Adipocyte (in vitro differentiated cells): ENCODE data around the gene GDF15.
A peak's percentile ranks its signal among the peaks of the same experiment; 100 is the strongest.

Experiments used
- DNase-seq: peaks from one replicate; pipeline ENCODE4 v3.0.0-alpha.2; 2015; ENCODE audit warnings: low read depth
- H3K27me3 ChIP-seq: replicated peaks from 2 replicates; pipeline ENCODE4 v1.7.0; 2013; ENCODE audit warnings: mild to moderate bottlenecking, low read length, moderate library complexity; ENCODE audit not compliant: control insufficient read depth, insufficient read depth
- H3K36me3 ChIP-seq: 2 replicates; pipeline ENCODE4 v1.7.0; 2013; ENCODE audit warnings: low read length, mild to moderate bottlenecking, moderate library complexity; ENCODE audit not compliant: control insufficient read depth, insufficient read depth, severe bottlenecking
- H3K4me1 ChIP-seq: 2 replicates; pipeline ENCODE4 v1.7.0; 2013; ENCODE audit warnings: mild to moderate bottlenecking, low read length, moderate library complexity; ENCODE audit not compliant: control insufficient read depth, insufficient read depth
- H3K4me3 ChIP-seq: 2 replicates; pipeline ENCODE4 v1.7.0; 2013; ENCODE audit warnings: mild to moderate bottlenecking, low read length, moderate library complexity
- H3K9ac ChIP-seq: 2 replicates; pipeline ENCODE4 v1.7.0; 2013; ENCODE audit warnings: mild to moderate bottlenecking, low read length, moderate library complexity
- H3K9me3 ChIP-seq: 2 replicates; pipeline ENCODE4 v1.7.0; 2013; ENCODE audit warnings: mild to moderate bottlenecking, low read length, moderate library complexity; ENCODE audit not compliant: control insufficient read depth

The GDF15 gene, protein sequence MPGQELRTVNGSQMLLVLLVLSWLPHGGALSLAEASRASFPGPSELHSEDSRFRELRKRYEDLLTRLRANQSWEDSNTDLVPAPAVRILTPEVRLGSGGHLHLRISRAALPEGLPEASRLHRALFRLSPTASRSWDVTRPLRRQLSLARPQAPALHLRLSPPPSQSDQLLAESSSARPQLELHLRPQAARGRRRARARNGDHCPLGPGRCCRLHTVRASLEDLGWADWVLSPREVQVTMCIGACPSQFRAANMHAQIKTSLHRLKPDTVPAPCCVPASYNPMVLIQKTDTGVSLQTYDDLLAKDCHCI

DNA sequence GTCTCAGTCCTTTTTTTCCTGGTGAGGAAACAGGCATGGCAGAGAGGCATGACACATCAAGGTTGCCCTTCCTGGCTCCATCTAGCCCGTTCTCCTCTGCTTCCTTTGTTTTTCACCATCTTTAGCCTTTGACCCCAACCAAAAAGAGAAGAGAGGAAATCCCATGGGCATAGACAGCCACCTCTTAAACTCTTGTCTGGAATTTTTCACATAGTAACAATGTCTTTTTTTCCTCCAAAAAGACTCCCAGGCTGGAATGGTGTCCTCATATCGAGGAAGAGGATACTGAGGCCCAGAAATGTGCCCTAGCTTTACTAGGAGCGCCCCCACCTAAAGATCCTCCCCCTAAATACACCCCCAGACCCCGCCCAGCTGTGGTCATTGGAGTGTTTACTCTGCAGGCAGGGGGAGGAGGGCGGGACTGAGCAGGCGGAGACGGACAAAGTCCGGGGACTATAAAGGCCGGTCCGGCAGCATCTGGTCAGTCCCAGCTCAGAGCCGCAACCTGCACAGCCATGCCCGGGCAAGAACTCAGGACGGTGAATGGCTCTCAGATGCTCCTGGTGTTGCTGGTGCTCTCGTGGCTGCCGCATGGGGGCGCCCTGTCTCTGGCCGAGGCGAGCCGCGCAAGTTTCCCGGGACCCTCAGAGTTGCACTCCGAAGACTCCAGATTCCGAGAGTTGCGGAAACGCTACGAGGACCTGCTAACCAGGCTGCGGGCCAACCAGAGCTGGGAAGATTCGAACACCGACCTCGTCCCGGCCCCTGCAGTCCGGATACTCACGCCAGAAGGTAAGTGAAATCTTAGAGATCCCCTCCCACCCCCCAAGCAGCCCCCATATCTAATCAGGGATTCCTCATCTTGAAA is at the start of gene GDF15:
TSS of gene GDF15 (plus strand) at position 484 of the 868 bp plus-strand sequence. CDS start at position 516, 32 bp downstream.
- Histone ChIP-seq H3K9me3 (no peaks in the 10 kb centered on the region), H3K9ac (peak within 1 kb of the TSS; percentile 81), H3K27me3 (no peaks in the 10 kb centered on the region), H3K36me3 (no peaks in the 10 kb centered on the region), H3K4me1 (peaks cover 11% of the 10 kb centered on the region), H3K4me3 (peak within 1 kb of the TSS; percentile 79)
- DNase-seq, result peak; percentile 43

- Histone ChIP-seq H3K4me1 (peaks cover 10% of the 10 kb centered on the region), H3K9ac (no peak overlapping the region), H3K9me3 (no peaks in the 10 kb centered on the region), H3K27me3 (no peaks in the 10 kb centered on the region), H3K4me3 (no peak overlapping the region), H3K36me3 (peaks cover 6% of the 10 kb centered on the region)
- DNase-seq, result no peak
Measured at GRCh38 chr19:18338541-18338940, 47.4 kb upstream of the GDF15 start.

GRCh38 chr19:18339723-18340122 is 46.2 kb upstream of the GDF15 start:
- Histone ChIP-seq H3K4me3 (peak overlapping the region; percentile 87), H3K9me3 (no peaks in the 10 kb centered on the region), H3K9ac (peak overlapping the region; percentile 87), H3K4me1 (peaks cover 10% of the 10 kb centered on the region), H3K27me3 (no peaks in the 10 kb centered on the region), H3K36me3 (peaks cover 6% of the 10 kb centered on the region)
- peak; percentile 27 for DNase-seq

- Histone ChIP-seq H3K4me1 (peaks cover 10% of the 10 kb centered on the region), H3K36me3 (peaks cover 6% of the 10 kb centered on the region), H3K9me3 (no peaks in the 10 kb centered on the region), H3K27me3 (no peaks in the 10 kb centered on the region), H3K9ac (peak within 1 kb of the TSS; percentile 87), H3K4me3 (peak within 1 kb of the TSS; percentile 87)
- DNase-seq, result peak; percentile 82
Measured at GRCh38 chr19:18340190-18340989, 45.6 kb upstream of the GDF15 start, which contains the start of gene PGPEP1. TSS of gene PGPEP1 (plus strand) at chr19:18340598. CDS start at chr19:18340682, 84 bp downstream.

DNA sequence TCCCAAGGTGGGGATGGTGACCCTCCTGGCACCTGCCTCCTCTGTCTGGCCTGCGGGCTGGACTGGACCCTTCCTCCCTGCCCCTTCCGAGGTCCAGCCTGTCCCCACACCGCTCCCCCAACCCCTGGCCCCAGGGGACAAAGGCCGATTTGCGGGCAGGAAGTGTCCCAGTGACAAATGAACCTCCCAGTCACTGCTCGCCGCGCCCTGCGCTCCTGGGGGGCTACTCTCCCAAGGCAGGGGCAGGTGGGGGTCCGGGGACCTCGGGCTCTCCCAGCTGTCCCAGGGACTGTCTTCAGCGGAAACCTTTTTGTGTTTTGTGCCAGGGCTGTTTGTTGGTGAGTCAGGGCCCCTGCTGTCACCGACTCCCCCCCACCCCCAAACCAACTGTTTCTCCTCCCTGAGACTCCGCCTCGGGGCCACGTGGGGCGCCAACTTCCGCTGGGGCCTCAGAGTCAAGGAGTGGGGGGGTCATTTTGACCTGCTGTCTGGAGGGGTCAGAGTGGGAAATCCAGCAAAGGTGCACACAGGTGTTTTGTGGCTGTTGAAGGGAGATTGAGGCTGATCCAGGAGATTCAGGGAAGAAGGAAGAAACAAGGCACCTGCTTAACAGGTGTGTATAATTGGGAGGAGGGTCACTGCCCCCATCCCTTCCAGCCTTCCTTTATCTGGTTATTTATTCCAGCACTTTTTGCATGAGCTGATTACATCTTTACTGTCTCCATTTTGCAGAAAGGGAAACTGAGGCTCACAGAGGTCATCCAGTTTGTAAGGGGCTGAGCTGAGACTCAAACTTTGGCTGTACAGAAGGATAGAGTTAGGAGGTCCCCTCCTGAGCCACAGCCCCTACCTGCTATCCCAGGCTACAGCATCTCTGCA is 44.7 kb upstream of the GDF15 start:
- Histone ChIP-seq H3K4me3 (peak overlapping the region; percentile 87), H3K9me3 (no peaks in the 10 kb centered on the region), H3K9ac (peak overlapping the region; percentile 87), H3K36me3 (peaks cover 6% of the 10 kb centered on the region), H3K27me3 (no peaks in the 10 kb centered on the region), H3K4me1 (peaks cover 10% of the 10 kb centered on the region)
- peak; percentile 59 for DNase-seq

GRCh38 chr19:18342090-18342632 is 43.8 kb upstream of the GDF15 start:
- H3K9me3 ChIP-seq, result no peaks in the 10 kb centered on the region
- DNase-seq, result no peak
- no peaks in the 10 kb centered on the region for H3K27me3 ChIP-seq
- no peak overlapping the region for H3K9ac ChIP-seq
- peaks cover 6% of the 10 kb centered on the region for H3K36me3 ChIP-seq
- peaks cover 10% of the 10 kb centered on the region for H3K4me1 ChIP-seq
- H3K4me3 ChIP-seq, result no peak overlapping the region

GRCh38 chr19:18344582-18344950 is 41.4 kb upstream of the GDF15 start:
- no peak for DNase-seq
- H3K9ac ChIP-seq, result no peak overlapping the region
- peaks cover 10% of the 10 kb centered on the region for H3K4me1 ChIP-seq
- H3K4me3 ChIP-seq, result no peak overlapping the region
- no peaks in the 10 kb centered on the region for H3K27me3 ChIP-seq
- no peaks in the 10 kb centered on the region for H3K9me3 ChIP-seq
- H3K36me3 ChIP-seq, result peaks cover 6% of the 10 kb centered on the region

- peaks cover 4% of the 10 kb centered on the region for H3K4me1 ChIP-seq
- H3K36me3 ChIP-seq, result peaks cover 6% of the 10 kb centered on the region
- no peak for DNase-seq
Measured at GRCh38 chr19:18345296-18345695, 40.7 kb upstream of the GDF15 start.

DNA sequence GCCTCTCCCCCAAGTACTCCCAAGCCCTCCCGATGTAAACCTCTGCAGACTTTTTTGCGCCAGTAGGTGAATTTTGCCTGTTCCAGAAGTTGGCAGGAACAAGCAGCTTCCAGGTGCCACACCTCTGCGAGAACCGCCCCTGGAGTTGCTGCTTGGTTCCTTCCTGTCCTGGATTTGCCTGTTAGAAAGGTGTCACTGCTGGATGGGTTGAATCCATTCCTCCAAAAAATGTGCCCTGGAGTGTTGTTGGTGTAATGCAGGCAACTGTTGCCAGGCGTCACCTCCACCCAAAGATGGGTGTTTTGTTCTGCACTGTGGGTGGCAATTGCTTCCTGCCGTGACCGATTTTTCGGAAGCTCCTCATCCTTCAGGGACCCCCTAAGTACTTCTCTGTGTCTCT is 39.9 kb upstream of the GDF15 start:
- Histone ChIP-seq H3K9ac (no peak overlapping the region), H3K27me3 (no peaks in the 10 kb centered on the region), H3K4me3 (no peak overlapping the region), H3K4me1 (peaks cover 4% of the 10 kb centered on the region), H3K36me3 (peaks cover 6% of the 10 kb centered on the region), H3K9me3 (no peaks in the 10 kb centered on the region)
- no peak for DNase-seq

More at GRCh38 chr19:18345296-18345695, 40.7 kb upstream of the GDF15 start:
- Histone ChIP-seq H3K27me3 (no peaks in the 10 kb centered on the region), H3K4me3 (no peak overlapping the region), H3K9me3 (no peaks in the 10 kb centered on the region), H3K9ac (no peak overlapping the region)

DNA sequence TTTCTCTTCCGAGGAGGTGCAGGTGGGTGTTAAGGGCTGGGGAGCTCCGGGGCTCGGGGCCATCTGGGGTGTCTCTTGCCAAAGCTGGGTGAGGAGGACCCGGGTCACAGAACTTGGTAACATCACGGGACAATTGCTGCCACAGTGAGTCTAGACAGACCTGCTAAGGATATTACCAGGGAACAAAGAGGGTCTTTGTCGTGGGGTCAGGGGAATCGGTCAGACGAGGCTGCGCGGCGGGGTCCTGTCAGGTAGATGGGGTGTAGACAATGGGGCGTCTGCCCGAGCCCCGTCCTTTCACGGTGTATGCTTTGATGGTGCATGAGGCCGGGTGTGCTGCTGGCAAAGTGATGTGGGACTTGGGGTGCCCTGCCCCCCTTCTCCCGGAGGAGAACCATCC is 37.8 kb upstream of the GDF15 start:
- Histone ChIP-seq H3K9me3 (no peaks in the 10 kb centered on the region), H3K4me3 (no peak overlapping the region)

More for the DNA sequence above, 37.8 kb upstream of the GDF15 start:
- H3K36me3 ChIP-seq, result peaks cover 2% of the 10 kb centered on the region
- no peak for DNase-seq
- no peak overlapping the region for H3K9ac ChIP-seq
- no peaks in the 10 kb centered on the region for H3K27me3 ChIP-seq
- no peaks in the 10 kb centered on the region for H3K4me1 ChIP-seq
